Right ventricle myocardium superior (tissue), 1 donor: ENCODE measurements around the gene FAN1. TPM values are rescaled to one million over a fixed set of nuclear protein-coding genes. Genes with fewer than 3 reads are reported as not detected.

Experiments used
- ATAC-seq: fragments of 200-7000 bp; cut with Tn5 transposase; one replicate; pipeline ENCODE4 v1.9.1; 2020; ENCODE audit warnings: mild to moderate bottlenecking; ENCODE audit not compliant: poor library complexity
- DNase-seq: peaks from one replicate; pipeline ENCODE4 v3.0.0-alpha.2; 2020
- intact Hi-C: fragments of 100-400 bp; cut with DNase I; formaldehyde crosslinking; loops from one replicate; pipeline ENCODE4 v1.11.2; 2022
- total RNA-seq: library from RNA; stranded (reverse); fragmentation: NEBNext Ultra II Directional; extraction: Animal tissue kit (Norgen Biotek cat#: 25700); gene quantifications from one replicate; pipeline ENCODE4 v1.2.1, GENCODE V29; 2021
- donor health status: DM: no; HTN: yes; CAD: no; lungs with severe emphysema.

FAN1 gene
- total RNA-seq, 1 donor from 2014 or later = 25.1 TPM

- ATAC-seq (no peak), DNase-seq (no peak)
- intact Hi-C loops = no loop called here
Observed at GRCh38 chr15:30943654-30944335, 40.1 kb downstream of the FAN1 start.

- ATAC-seq (peak; percentile 76), DNase-seq (no peak)
- intact Hi-C loops = no loop called here
Observed at GRCh38 chr15:30953183-30953582, 49.5 kb downstream of the FAN1 start.

- intact Hi-C loops = no loop called here
- ATAC-seq (peak; percentile 53), DNase-seq (peak; percentile 49)
Observed at GRCh38 chr15:30953731-30954378, 50.1 kb downstream of the FAN1 start.

GRCh38 chr15:30954674-30955073 is 51.0 kb downstream of the FAN1 start:
- intact Hi-C loops = no loop called here
- no peak for ATAC-seq
- DNase-seq = no peak

- intact Hi-C loops = no loop called here
- ATAC-seq (no peak), DNase-seq (no peak)
Observed at GRCh38 chr15:30956216-30957124, 52.8 kb downstream of the FAN1 start.

GRCh38 chr15:30958219-30958618 is 54.5 kb downstream of the FAN1 start:
- intact Hi-C loops = no loop called here
- ATAC-seq = no peak
- DNase-seq = no peak

- ATAC-seq = peak; percentile 66
- no peak for DNase-seq
- intact Hi-C loops = no loop called here
Observed at GRCh38 chr15:30962079-30962478, 58.4 kb downstream of the FAN1 start.

GRCh38 chr15:30962659-30963058 is 58.9 kb downstream of the FAN1 start:
- DNase-seq (no peak), ATAC-seq (no peak)
- intact Hi-C loops = no loop called here

- no peak for DNase-seq
- intact Hi-C loops = no loop called here
- no peak for ATAC-seq
Observed at GRCh38 chr15:30963681-30964080, 60.0 kb downstream of the FAN1 start.

- intact Hi-C loops = no loop called here
- no peak for DNase-seq
- no peak for ATAC-seq
Observed at GRCh38 chr15:30969724-30970123, 66.0 kb downstream of the FAN1 start.

GRCh38 chr15:30973379-30973778 is 69.7 kb downstream of the FAN1 start:
- intact Hi-C loops = no loop called here
- no peak for DNase-seq
- no peak for ATAC-seq

GRCh38 chr15:30974112-30974511 is 70.4 kb downstream of the FAN1 start:
- intact Hi-C loops = no loop called here

GRCh38 chr15:30978328-30978727 is 74.6 kb downstream of the FAN1 start:
- no peak for ATAC-seq
- intact Hi-C loops = no loop called here

More at GRCh38 chr15:30974112-30974511, 70.4 kb downstream of the FAN1 start:
- DNase-seq (no peak), ATAC-seq (no peak)

GRCh38 chr15:30979457-30979856 is 75.7 kb downstream of the FAN1 start:
- intact Hi-C loops = no loop called here
- ATAC-seq = peak; percentile 14
- DNase-seq = no peak

More at GRCh38 chr15:30978328-30978727, 74.6 kb downstream of the FAN1 start:
- no peak for DNase-seq

GRCh38 chr15:30984118-30984517 is 80.4 kb downstream of the FAN1 start:
- no peak for ATAC-seq
- DNase-seq = no peak
- intact Hi-C loops = no loop called here

GRCh38 chr15:30984542-30984941 is 80.8 kb downstream of the FAN1 start:
- peak; percentile 22 for ATAC-seq
- DNase-seq = no peak
- intact Hi-C loops = no loop called here

- ATAC-seq (peak; percentile 62), DNase-seq (no peak)
- intact Hi-C loops = no loop called here
Observed at GRCh38 chr15:30985081-30985531, 81.4 kb downstream of the FAN1 start.

GRCh38 chr15:30990036-30990435 is 86.3 kb downstream of the FAN1 start:
- DNase-seq (no peak), ATAC-seq (no peak)
- intact Hi-C loops = no loop called here

- intact Hi-C loops = no loop called here
- peak; percentile 11 for ATAC-seq
- no peak for DNase-seq
Observed at GRCh38 chr15:30990446-30991254, 86.9 kb downstream of the FAN1 start.
